Measurements from ENCODE around the gene DGKZ.

DNA sequence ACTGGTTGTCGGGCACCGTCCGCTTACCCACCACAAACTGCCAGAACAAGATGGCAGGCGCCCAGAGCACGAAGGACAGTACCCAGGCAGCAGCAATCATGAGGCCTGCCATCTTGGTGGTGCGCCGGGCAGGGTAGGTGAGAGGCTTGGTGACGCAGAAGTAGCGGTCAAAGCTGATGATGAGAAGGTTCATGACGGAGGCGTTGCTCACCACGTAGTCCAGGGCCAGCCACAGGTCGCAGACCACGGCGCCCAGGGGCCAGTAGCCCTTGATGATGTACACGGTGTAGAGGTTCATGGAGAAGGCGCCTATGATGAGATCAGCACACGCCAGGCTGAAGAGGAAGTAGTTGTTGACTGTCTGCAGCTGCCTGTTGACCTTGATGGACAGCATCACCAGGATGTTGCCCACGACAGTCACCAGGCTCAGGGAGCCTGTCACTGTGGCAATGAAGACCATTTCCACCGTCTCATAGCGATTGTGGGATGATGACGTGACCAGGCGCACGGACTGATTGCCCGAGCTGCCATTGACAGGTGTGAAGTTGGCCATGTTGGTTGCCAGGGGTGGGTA, 38.8 kb downstream of the DGKZ start:
- TF ChIP-seq POLR2A (IDR thresholded peaks at IDR 0.05), result no peak
- TF ChIP-seq, protein P1, sequence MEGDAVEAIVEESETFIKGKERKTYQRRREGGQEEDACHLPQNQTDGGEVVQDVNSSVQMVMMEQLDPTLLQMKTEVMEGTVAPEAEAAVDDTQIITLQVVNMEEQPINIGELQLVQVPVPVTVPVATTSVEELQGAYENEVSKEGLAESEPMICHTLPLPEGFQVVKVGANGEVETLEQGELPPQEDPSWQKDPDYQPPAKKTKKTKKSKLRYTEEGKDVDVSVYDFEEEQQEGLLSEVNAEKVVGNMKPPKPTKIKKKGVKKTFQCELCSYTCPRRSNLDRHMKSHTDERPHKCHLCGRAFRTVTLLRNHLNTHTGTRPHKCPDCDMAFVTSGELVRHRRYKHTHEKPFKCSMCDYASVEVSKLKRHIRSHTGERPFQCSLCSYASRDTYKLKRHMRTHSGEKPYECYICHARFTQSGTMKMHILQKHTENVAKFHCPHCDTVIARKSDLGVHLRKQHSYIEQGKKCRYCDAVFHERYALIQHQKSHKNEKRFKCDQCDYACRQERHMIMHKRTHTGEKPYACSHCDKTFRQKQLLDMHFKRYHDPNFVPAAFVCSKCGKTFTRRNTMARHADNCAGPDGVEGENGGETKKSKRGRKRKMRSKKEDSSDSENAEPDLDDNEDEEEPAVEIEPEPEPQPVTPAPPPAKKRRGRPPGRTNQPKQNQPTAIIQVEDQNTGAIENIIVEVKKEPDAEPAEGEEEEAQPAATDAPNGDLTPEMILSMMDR (IDR thresholded peaks at IDR 0.05), result no peak
- no peak for TF ChIP-seq POLR2AphosphoS5 (IDR thresholded peaks at IDR 0.05)
